Activated naive CD4-positive, alpha-beta T cell treated with anti-CD3 and anti-CD28 coated beads for 36 hours (primary cell): ENCODE measurements around the gene SNX12. TPM values are rescaled to one million over a fixed set of nuclear protein-coding genes. Genes with fewer than 3 reads are reported as not detected.

Source experiments
- CTCF ChIA-PET: fragments of 350-600 bp; sonication (Branson Sonifier 250); formaldehyde crosslinking; loops from one replicate; lab custom pipeline; 2021; ENCODE audit warnings: antibody characterized with exemption; lab: Charles Lee
- DNase-seq: peaks from one replicate; pipeline ENCODE4 v3.0.0-alpha.2; 2020
- H3K27ac Mint-ChIP-seq: one replicate; pipeline ENCODE4 v1.8.0; 2021; ENCODE audit warnings: mild to moderate bottlenecking, mixed read lengths
- H3K27me3 Mint-ChIP-seq: one replicate; pipeline ENCODE4 v1.8.0; 2021; ENCODE audit warnings: low read depth, mixed read lengths
- H3K36me3 Mint-ChIP-seq: one replicate; pipeline ENCODE4 v1.8.0; 2021; ENCODE audit warnings: low read depth, mixed read lengths
- H3K4me1 Mint-ChIP-seq: one replicate; pipeline ENCODE4 v1.8.0; 2021; ENCODE audit warnings: low read depth, mixed read lengths
- H3K4me3 Mint-ChIP-seq: one replicate; pipeline ENCODE4 v1.8.0; 2021; ENCODE audit warnings: mild to moderate bottlenecking, moderate library complexity, mixed read lengths
- H3K9me3 Mint-ChIP-seq: one replicate; pipeline ENCODE4 v1.8.0; 2021; ENCODE audit warnings: mixed read lengths
- intact Hi-C: fragments of 100-400 bp; cut with micrococcal nuclease; formaldehyde crosslinking; loops from one replicate; pipeline ENCODE4 v1.15.1; 2023
- total RNA-seq, 2 experiments: library from RNA; stranded (reverse); gene quantifications; one replicate each; pipeline ENCODE4 v1.2.3, GENCODE V29; 2021

Gene SNX12
- total RNA-seq: 10 to 100 TPM; 32.9 to 35.2 TPM

DNA sequence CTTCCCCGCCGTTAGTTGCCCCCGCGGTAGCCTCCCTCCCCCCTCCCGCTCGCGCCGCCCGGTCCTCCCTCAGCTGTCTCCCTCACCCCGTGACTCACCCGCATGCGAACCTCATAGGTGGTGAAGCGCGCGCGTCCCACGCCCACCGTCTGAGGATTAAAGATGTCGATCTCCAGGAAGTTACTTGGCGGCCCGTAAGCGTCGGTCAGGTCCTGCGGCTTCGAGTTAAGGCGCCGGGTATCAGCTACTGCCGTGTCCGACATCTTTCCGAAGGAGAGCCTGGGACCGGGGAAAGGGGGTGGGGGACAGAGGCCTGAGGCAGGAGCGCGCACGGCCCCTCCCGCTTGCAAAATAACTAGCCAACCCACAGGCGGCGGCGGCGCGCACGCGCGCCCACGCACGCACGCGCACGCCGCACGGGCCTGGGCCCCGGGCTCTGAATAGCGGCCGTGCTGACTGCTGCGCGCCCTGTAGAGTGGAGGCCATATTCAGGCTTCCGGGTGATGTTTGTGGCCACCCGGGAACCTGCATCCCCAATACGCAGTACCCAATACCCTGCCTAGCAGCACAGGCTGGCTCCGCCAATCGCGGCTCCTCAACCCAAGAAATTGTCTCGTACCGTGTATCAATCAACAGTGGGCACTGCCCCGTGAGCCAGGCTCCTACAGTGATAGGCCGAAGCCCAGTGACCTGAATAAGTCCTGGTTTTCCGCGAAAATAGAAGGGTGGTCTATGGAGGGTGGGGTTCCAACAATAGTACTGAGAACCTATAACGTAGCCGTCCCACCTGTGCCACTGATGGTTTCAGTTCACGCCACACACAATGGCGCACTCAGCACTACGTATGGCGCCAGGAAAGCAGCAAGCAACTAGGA is at the start of gene SNX12:
TSS of gene SNX12 (minus strand) at position 291 of the 875 bp plus-strand sequence. CDS start at position 263, 28 bp downstream.
- CTCF ChIA-PET: interaction anchor here (0.9 to 1.0 kb wide), 2 partner anchors 29 to 61 kb away, joined by 3 read pairs; no protein-coding TSS in a partner anchor
- H3K27me3 Mint-ChIP-seq: no peaks in the 10 kb centered on the region
- peak within 1 kb of the TSS; percentile 94 for H3K27ac Mint-ChIP-seq
- peaks cover 2% of the 10 kb centered on the region for H3K36me3 Mint-ChIP-seq
- H3K9me3 Mint-ChIP-seq: no peaks in the 10 kb centered on the region
- DNase-seq: peak; percentile 93
- intact Hi-C loops: loop anchor here (1.0 to 10.0 kb wide), 9 partner anchors 27 to 554 kb away; partner anchors contain the start of genes FOXO4, IL2RG, MED12 and NONO
- H3K4me3 Mint-ChIP-seq: peak within 1 kb of the TSS; percentile 96
- H3K4me1 Mint-ChIP-seq: peaks cover 19% of the 10 kb centered on the region

DNA sequence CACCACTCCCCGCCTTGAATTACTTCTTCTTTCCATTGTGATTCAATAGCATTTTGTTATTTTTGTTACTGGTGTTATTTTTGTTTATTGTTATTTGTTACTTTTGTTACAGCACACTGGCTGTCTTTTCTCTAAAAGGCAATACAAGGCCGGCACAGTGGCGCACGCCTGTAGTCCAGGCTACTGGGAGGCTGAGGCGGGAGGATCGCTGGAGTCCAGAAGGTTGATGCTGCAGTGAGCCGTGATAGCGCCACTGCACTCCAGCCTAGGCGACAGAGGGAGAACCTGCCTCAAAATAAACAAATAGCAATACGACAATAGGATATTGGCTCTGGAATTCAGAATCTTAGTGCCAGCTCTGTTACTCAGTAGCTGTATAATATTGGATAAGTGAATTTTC is 49.2 kb upstream of the SNX12 start:
- intact Hi-C loops: no loop called here
- no peaks in the 10 kb centered on the region for H3K27me3 Mint-ChIP-seq
- H3K9me3 Mint-ChIP-seq: no peaks in the 10 kb centered on the region
- H3K4me1 Mint-ChIP-seq: peaks cover 25% of the 10 kb centered on the region
- H3K36me3 Mint-ChIP-seq: peaks cover 7% of the 10 kb centered on the region
- no peak for DNase-seq
- H3K4me3 Mint-ChIP-seq: no peak overlapping the region
- H3K27ac Mint-ChIP-seq: peak overlapping the region; percentile 90
- CTCF ChIA-PET: interaction anchor here (1.5 to 2.5 kb wide), 4 partner anchors 12 to 18 kb away, joined by 7 to 12 read pairs (median 9); no protein-coding TSS in a partner anchor

DNA sequence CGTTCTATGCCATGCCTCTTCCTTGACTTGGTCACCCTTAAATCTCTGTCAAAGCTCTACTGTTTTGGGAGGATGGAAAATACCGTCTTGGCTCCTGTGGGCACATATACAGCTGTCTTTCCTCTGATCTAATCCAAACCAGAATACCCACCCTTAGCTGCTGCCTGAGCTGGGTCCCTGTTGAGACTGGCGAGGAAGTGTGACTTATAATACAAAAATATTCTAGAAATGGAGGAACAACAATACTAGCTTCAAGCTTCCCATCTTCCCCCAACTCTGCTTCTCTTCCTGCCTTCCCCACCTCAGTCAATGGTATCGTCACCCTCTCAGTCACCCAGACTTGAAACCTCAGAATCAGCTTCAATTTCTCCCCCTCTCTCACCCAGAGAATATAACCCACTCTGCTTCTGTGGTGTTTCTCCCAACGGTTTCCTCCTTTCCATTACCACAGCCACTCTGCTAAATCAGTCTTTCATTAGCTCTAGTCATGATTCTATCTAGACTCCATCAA is 43.8 kb upstream of the SNX12 start:
- intact Hi-C loops: loop anchor here (1.0 to 5.0 kb wide), 9 partner anchors 9 to 1510 kb away; partner anchors contain the start of genes CXCR3, NONO, SNX12 and TAF1
- Mint-ChIP-seq H3K4me1 (peaks cover 32% of the 10 kb centered on the region), H3K9me3 (no peaks in the 10 kb centered on the region), H3K36me3 (peaks cover 43% of the 10 kb centered on the region), H3K4me3 (peak overlapping the region; percentile 93), H3K27ac (peak overlapping the region; percentile 95), H3K27me3 (no peaks in the 10 kb centered on the region)
- no peak for DNase-seq
- CTCF ChIA-PET: interaction anchor here (0.8 to 3.2 kb wide), 6 partner anchors 10 to 172 kb away, joined by 3 to 20 read pairs (median 6); partner anchors contain the start of gene NONO

DNA sequence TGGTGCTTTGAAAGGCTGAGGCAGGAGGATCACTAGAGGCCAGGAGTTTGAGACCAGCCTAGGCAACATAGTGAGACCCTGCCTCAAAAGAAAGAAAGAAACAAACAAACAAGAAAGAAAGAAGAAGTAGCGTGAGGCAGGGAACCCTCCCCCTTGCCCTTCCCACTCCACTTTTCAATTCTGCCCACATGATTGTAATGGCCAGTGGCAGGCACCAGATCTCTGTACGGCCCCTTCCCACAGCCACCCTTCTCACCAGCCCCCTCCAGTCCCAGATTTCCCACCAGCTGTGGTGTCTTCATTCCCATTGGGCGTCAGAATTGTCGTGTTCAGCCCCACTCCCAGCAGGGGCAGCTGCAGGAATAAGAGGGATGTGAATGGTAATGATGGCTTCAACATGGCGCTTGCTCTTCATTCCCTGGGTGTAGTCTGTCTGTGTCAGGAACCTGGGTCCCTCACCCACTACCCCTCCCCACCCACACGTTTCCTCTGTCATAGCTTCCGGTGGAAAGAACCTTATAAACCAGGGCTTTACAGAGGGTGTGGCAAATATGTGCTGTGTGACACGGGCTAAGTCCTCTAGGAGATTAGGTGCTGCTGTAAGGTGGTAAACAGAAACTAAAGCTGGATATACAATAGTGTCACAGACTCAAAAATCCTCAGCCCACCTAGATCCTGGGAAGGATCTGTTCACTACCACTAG is 43.2 kb upstream of the SNX12 start, which contains the start of gene IL2RG:
TSS of gene IL2RG (minus strand) at position 437 of the 703 bp plus-strand sequence. CDS start at position 399, 38 bp downstream.
- Mint-ChIP-seq H3K4me1 (peaks cover 37% of the 10 kb centered on the region), H3K9me3 (no peaks in the 10 kb centered on the region), H3K27ac (peak within 1 kb of the TSS; percentile 95), H3K36me3 (peaks cover 47% of the 10 kb centered on the region), H3K4me3 (peak within 1 kb of the TSS; percentile 93), H3K27me3 (no peaks in the 10 kb centered on the region)
- peak; percentile 87 for DNase-seq
- intact Hi-C loops: loop anchor here (1.0 to 5.0 kb wide), 9 partner anchors 8 to 1511 kb away; partner anchors contain the start of genes CXCR3, NONO, SNX12 and TAF1
- CTCF ChIA-PET: interaction anchor here (0.8 to 3.2 kb wide), 7 partner anchors 10 to 172 kb away, joined by 3 to 20 read pairs (median 7); partner anchors contain the start of gene NONO

DNA sequence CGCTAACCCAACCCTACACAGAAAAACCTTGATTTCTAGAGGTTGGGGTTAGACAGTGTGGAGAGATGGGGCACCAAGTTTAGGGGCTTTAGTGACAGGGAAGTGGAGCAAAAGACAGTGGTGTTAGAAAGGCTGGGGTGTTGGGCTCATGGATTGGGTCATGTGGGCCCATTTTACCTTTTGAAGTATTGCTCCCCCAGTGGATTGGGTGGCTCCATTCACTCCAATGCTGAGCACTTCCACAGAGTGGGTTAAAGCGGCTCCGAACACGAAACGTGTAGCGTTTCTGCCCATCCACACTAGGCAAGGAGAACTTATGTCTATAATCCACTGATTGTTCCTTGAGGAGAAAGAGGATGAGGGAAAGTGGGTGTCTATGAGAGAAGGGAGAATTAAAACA is 40.9 kb upstream of the SNX12 start:
- intact Hi-C loops: no loop called here
- Mint-ChIP-seq H3K4me1 (peaks cover 50% of the 10 kb centered on the region), H3K4me3 (peak overlapping the region; percentile 93), H3K9me3 (no peaks in the 10 kb centered on the region), H3K27ac (peak overlapping the region; percentile 95), H3K27me3 (no peaks in the 10 kb centered on the region), H3K36me3 (peaks cover 60% of the 10 kb centered on the region)
- CTCF ChIA-PET: interaction anchor here (1.4 to 2.3 kb wide), 2 partner anchors 8 to 10 kb away, joined by 5 to 8 read pairs; no protein-coding TSS in a partner anchor
- DNase-seq: no peak

DNA sequence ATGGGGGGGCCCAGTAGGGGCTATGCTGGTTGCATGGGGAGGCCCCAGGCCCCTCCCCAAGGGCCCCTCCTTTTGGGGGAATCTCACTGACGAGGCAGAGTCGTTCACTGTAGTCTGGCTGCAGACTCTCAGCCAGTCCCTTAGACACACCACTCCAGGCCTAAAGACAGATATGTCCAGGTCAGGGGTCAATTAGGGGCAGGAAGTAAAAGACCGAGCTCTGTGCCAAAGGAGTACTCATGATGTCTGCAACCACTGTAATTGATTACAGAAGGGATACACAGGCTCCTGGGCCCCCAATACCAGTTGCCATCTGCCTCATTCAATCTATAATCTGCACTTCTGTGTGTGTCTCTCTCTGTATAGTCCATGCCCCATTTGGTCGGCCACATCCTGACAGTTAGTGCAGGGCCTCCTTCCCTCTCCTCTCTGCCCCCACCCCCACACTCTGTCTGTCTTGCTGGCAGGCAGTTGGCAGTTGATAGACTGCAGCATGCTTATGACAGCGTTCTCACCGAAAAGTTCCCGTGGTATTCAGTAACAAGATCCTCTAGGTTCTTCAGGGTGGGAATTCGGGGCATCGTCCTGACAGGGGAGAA is 39.7 kb upstream of the SNX12 start:
- peaks cover 55% of the 10 kb centered on the region for H3K4me1 Mint-ChIP-seq
- H3K9me3 Mint-ChIP-seq: no peaks in the 10 kb centered on the region
- no peaks in the 10 kb centered on the region for H3K27me3 Mint-ChIP-seq
- H3K4me3 Mint-ChIP-seq: peak overlapping the region; percentile 93
- DNase-seq: peak; percentile 73
- CTCF ChIA-PET: interaction anchor here (1.5 kb wide), 1 partner anchor 21 kb away, joined by 3 read pairs; no protein-coding TSS in a partner anchor
- H3K27ac Mint-ChIP-seq: peak overlapping the region; percentile 95
- intact Hi-C loops: no loop called here
- H3K36me3 Mint-ChIP-seq: peaks cover 62% of the 10 kb centered on the region

DNA sequence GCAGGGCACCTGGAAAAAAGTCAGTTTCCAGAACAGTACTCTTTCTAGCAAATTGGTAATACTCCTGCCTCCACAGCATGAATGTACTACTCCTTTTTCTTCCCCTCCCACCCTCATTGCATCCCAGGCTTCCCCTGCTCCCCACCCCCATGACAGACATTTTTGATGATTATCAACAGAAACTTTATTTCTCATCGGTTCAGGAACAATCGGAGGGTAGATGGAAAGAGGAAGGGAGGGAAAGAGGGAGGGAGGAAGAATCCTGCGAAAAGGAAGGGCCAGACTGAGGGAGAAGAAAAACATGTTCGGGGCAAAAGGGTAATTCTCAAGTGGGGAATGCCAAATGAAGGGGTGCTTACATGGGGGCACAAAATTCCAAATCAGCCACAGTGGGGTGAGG is 39.1 kb upstream of the SNX12 start:
- H3K27ac Mint-ChIP-seq: peak overlapping the region; percentile 95
- CTCF ChIA-PET: interaction anchor here (1.5 kb wide), 1 partner anchor 21 kb away, joined by 3 read pairs; no protein-coding TSS in a partner anchor
- H3K4me1 Mint-ChIP-seq: peaks cover 57% of the 10 kb centered on the region
- H3K4me3 Mint-ChIP-seq: peak overlapping the region; percentile 93
- no peak for DNase-seq
- H3K9me3 Mint-ChIP-seq: no peaks in the 10 kb centered on the region
- peaks cover 62% of the 10 kb centered on the region for H3K36me3 Mint-ChIP-seq
- intact Hi-C loops: no loop called here
- no peaks in the 10 kb centered on the region for H3K27me3 Mint-ChIP-seq

DNA sequence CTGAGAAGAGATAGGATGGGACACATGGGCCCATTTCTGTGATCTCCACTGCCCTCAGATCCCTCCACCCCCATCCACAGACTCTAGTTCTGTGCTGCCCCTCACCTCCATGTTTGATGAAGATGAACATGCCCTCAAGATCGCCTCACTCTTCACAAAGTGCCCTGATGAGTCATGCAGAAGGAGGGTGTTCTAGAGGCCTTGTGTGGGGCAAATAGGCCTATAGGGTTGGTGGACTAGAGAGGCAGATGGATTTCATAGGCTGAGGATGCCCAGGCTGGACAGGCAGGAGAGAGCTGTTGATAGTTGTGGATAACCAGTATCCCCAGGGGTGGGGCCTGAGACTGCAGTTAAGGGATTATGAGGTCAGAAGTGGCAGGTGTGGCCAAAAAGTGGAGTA is 38.3 kb upstream of the SNX12 start, which contains the start of gene CXorf65:
TSS of gene CXorf65 (minus strand) at position 314 of the 400 bp plus-strand sequence. CDS start at position 130, 184 bp downstream.
- Mint-ChIP-seq H3K27me3 (no peaks in the 10 kb centered on the region), H3K4me3 (peak within 1 kb of the TSS; percentile 93), H3K9me3 (no peaks in the 10 kb centered on the region), H3K36me3 (peaks cover 62% of the 10 kb centered on the region), H3K27ac (peak within 1 kb of the TSS; percentile 95), H3K4me1 (peaks cover 62% of the 10 kb centered on the region)
- CTCF ChIA-PET: no interaction called here
- DNase-seq: peak; percentile 46
- intact Hi-C loops: no loop called here

DNA sequence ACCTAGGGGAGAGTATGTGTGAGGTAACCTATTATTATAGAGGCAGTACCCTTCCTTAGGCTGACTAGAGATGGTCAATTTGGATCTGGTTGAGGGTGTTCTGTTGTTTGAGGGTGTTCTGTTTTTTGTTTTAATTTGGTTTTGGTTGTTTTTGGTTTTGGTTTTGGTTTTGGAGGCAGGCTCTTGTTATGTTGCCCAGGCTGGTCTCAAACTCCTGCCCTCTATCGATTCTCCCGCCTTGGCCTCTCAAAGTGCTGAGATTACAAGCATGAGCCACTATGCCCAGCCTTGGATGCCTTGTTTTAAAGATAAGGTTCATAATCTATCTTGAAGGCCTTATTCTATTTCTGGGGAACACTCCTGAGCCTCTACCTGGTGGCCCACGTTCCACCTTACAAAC is 37.5 kb upstream of the SNX12 start:
- Mint-ChIP-seq H3K4me1 (peaks cover 69% of the 10 kb centered on the region), H3K36me3 (peaks cover 55% of the 10 kb centered on the region), H3K4me3 (peak overlapping the region; percentile 36), H3K9me3 (no peaks in the 10 kb centered on the region), H3K27me3 (no peaks in the 10 kb centered on the region), H3K27ac (peak overlapping the region; percentile 95)
- CTCF ChIA-PET: no interaction called here
- DNase-seq: no peak
- intact Hi-C loops: no loop called here

DNA sequence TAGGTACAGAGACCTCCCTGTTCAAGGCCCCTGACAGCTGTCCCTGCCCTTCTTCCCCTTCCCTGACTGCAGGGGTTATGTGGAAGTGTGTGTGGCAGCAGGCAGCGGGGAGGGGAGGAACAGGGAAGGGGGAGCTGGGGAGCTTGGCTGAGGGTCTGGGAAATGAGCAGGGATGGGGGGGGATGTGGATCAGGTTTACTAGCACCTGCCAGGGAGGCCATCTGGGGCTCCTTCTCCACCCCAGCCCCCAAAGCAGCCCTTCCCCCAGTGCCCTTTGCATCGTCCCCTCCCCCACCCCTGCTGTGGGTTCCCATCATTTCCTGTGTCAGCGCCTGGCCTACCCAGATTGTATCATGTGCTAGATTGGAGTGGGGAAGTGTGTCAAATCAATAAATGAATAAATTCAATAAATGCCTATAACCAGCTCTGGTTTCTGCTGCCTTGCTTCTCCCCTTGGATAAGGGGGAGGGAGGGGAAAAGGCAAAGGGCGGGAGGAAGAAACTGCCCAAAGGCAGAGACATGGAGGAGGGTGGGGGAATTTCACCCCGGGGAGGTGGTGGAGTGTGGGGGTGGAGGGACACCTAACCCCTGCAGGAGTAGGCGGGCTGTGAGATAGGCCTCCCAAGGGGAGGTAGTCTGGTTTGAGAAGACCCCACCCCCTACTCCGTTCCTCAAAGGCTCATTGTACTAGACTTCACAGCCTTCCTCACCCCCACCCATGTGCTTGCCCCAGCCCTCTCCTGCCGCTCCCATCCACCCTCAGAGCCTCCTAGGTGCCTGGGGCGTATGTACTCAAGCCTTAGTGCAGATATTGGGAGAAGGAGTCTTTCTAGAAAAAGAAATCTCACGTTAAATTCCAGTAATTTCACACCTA is 35.2 kb upstream of the SNX12 start:
- intact Hi-C loops: loop anchor here (1.0 kb wide), 1 partner anchor 8 kb away; the partner anchor contains the start of gene IL2RG

More for the DNA sequence above, 35.2 kb upstream of the SNX12 start:
- Mint-ChIP-seq H3K36me3 (peaks cover 32% of the 10 kb centered on the region), H3K9me3 (no peaks in the 10 kb centered on the region), H3K27me3 (no peaks in the 10 kb centered on the region), H3K4me1 (peaks cover 80% of the 10 kb centered on the region), H3K27ac (peak overlapping the region; percentile 95), H3K4me3 (peak overlapping the region; percentile 53)
- peak; percentile 78 for DNase-seq
- CTCF ChIA-PET: interaction anchor here (1.8 to 4.6 kb wide), 3 partner anchors 9 to 27 kb away, joined by 7 to 60 read pairs (median 20); partner anchors contain the start of gene IL2RG
